Astrocyte (in vitro differentiated cells and primary cell): ENCODE data around the gene MAP6D1. TPM values are rescaled to one million over a fixed set of nuclear protein-coding genes. Genes with fewer than 3 reads are reported as not detected.

Source experiments
- DNase-seq: peaks from one replicate; pipeline ENCODE4 v3.0.0-alpha.2; 2010; ENCODE audit warnings: low read depth
- FAIRE-seq: peaks from 2 replicates; lab custom pipeline; 2011; peaks lifted over from hg19 to GRCh38; lab: Jason Lieb, UNC
- H2AFZ ChIP-seq: 2 replicates; pipeline ENCODE4 v1.6.0; 2012; ENCODE audit warnings: low read depth, low read length, inconsistent platforms
- H3K27ac ChIP-seq: 2 replicates; pipeline ENCODE4 v1.5.1; 2011; ENCODE audit warnings: low read depth, low read length, inconsistent platforms
- H3K27me3 ChIP-seq: 2 replicates; pipeline ENCODE4 v1.6.0; 2011; ENCODE audit warnings: low read length, inconsistent platforms; ENCODE audit not compliant: insufficient read depth
- H3K36me3 ChIP-seq: 2 replicates; pipeline ENCODE4 v1.5.1; 2011; ENCODE audit warnings: low read length, inconsistent platforms; ENCODE audit not compliant: insufficient read depth
- H3K4me1 ChIP-seq: 2 replicates; pipeline ENCODE4 v1.5.1; 2011; ENCODE audit warnings: low read length, inconsistent platforms; ENCODE audit not compliant: insufficient read depth
- H3K4me2 ChIP-seq: 2 replicates; pipeline ENCODE4 v1.6.0; 2012; ENCODE audit warnings: low read length, inconsistent platforms
- H3K4me3 ChIP-seq: 2 replicates; pipeline ENCODE4 v1.5.1; 2011; ENCODE audit warnings: low read depth, mild to moderate bottlenecking, low read length, inconsistent platforms; ENCODE audit not compliant: insufficient read depth
- H3K79me2 ChIP-seq: 2 replicates; pipeline ENCODE4 v1.6.0; 2012; ENCODE audit warnings: mild to moderate bottlenecking, low read length, inconsistent platforms; ENCODE audit not compliant: insufficient read depth
- H3K9ac ChIP-seq: 2 replicates; pipeline ENCODE4 v1.6.0; 2012; ENCODE audit warnings: mild to moderate bottlenecking, low read length, inconsistent platforms
- H3K9me3 ChIP-seq: 2 replicates; pipeline ENCODE4 v1.5.1; 2012; ENCODE audit warnings: low read depth, mild to moderate bottlenecking, low read length, inconsistent platforms; ENCODE audit not compliant: insufficient read depth
- H4K20me1 ChIP-seq: 2 replicates; pipeline ENCODE4 v1.6.0; 2012; ENCODE audit warnings: low read length, inconsistent platforms; ENCODE audit not compliant: insufficient read depth
- H3K27ac Mint-ChIP-seq: one replicate; pipeline ENCODE4 v1.8.0; 2021; ENCODE audit warnings: mild to moderate bottlenecking, mixed read lengths; ENCODE audit not compliant: unreplicated experiment
- H3K27me3 Mint-ChIP-seq: one replicate; pipeline ENCODE4 v1.8.0; 2021; ENCODE audit warnings: low read depth, mixed read lengths; ENCODE audit not compliant: unreplicated experiment
- H3K36me3 Mint-ChIP-seq: one replicate; pipeline ENCODE4 v1.8.0; 2021; ENCODE audit warnings: low read depth, mixed read lengths; ENCODE audit not compliant: unreplicated experiment
- H3K4me1 Mint-ChIP-seq: one replicate; pipeline ENCODE4 v1.8.0; 2021; ENCODE audit warnings: low read depth, mixed read lengths; ENCODE audit not compliant: unreplicated experiment
- H3K4me3 Mint-ChIP-seq: one replicate; pipeline ENCODE4 v1.8.0; 2021; ENCODE audit warnings: mild to moderate bottlenecking, moderate library complexity, mixed read lengths; ENCODE audit not compliant: unreplicated experiment
- H3K9me3 Mint-ChIP-seq: one replicate; pipeline ENCODE4 v1.8.0; 2021; ENCODE audit warnings: mild to moderate bottlenecking, mixed read lengths; ENCODE audit not compliant: unreplicated experiment
- CTCF ChIP-seq: IDR thresholded peaks from 2 replicates; pipeline ENCODE4 v1.5.1; 2011; ENCODE audit warnings: low read depth, mild to moderate bottlenecking, inconsistent platforms, low read length, moderate library complexity; ENCODE audit not compliant: insufficient read depth
- EZH2 ChIP-seq: IDR thresholded peaks from 2 replicates; pipeline ENCODE4 v1.6.1; 2012; ENCODE audit warnings: mild to moderate bottlenecking, low read length, inconsistent platforms; ENCODE audit not compliant: insufficient read depth
- total RNA-seq: library from RNA; stranded (reverse); gene quantifications from 2 replicates; pipeline ENCODE4 v1.2.1, GENCODE V29; 2021

The MAP6D1 gene
- total RNA-seq, 1 donor from 2014 or later, result 4.6 TPM

DNA sequence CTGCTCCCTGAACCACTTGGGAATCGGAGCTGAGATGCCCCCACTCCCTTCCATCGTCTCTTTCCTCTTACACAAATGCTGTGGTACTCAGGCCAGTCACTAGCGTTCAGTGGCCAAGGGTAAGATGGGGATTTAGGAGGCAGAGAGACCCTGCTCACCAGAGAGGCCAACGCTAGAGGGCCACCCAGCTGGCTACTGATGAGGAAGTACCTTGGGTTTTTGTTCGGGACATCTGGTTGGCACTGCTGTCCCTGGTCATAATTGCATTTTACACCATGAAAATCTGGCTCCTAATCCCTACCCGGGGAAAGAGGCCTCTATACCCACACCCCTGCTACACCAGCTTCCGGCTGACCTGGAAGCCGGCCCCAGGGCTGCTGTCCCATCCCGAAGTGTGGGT is 7.7 kb downstream of the MAP6D1 start:
- Histone ChIP-seq H3K27ac (no peak overlapping the region), H3K4me2 (no peak overlapping the region), H3K4me3 (no peak overlapping the region), H3K79me2 (no peaks in the 10 kb centered on the region), H3K36me3 (peaks cover 6% of the 10 kb centered on the region), H2AFZ (no peak overlapping the region), H3K9me3 (no peaks in the 10 kb centered on the region), H3K4me1 (no peaks in the 10 kb centered on the region), H3K27me3 (no peaks in the 10 kb centered on the region), H4K20me1 (peaks cover 5% of the 10 kb centered on the region), H3K9ac (no peak overlapping the region)
- Mint-ChIP-seq H3K27me3 (no peaks in the 10 kb centered on the region), H3K27ac (no peak overlapping the region), H3K4me1 (no peaks in the 10 kb centered on the region), H3K36me3 (peaks cover 19% of the 10 kb centered on the region), H3K9me3 (no peaks in the 10 kb centered on the region), H3K4me3 (no peak overlapping the region)
- DNase-seq (no peak), FAIRE-seq (no peak)
- TF ChIP-seq EZH2, result no peak
- TF ChIP-seq CTCF, result no peak

DNA sequence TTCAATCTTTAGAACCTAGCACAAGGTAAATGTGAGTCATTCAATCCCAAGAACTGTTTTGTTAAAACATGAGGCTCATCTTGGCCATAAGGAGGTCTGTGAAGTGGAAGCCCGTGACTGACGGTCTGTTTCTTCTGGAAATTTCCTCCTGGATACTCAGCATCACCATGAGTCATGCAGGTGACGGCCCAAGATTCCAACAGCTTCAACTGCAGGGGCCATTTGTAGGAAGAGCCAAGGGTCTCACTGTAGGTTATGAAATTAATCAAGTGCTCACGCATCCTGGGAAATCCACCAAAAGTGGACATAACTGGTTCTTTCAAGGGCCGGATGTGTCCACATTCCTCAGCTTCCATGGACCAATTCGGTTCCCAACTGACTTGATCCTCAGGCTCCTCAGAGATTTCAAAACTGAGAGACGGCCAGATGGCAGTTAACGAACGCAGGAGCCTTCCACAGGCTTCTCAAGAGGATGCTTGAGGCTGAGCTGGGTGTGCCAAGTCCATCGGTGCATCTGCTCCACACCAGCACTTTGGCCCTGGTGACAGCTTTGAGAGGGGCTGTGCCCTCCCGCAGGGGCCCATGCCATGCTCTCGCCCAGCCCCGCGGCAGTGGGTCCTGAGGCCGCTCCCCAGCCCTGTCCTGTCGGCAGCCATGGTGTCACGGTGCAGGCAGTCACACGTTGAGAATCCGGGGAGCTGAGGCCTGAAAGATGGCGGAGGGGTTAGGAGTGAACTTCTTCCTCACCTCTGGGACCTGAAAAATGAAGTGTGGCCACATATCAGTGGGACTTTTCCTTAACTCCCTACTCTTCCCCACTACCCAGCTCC is 8.5 kb downstream of the MAP6D1 start:
- H3K4me1 Mint-ChIP-seq, result no peaks in the 10 kb centered on the region
- no peak overlapping the region for H3K4me3 Mint-ChIP-seq
- peaks cover 14% of the 10 kb centered on the region for H3K36me3 Mint-ChIP-seq
- H4K20me1 ChIP-seq, result no peaks in the 10 kb centered on the region
- DNase-seq, result no peak
- TF ChIP-seq CTCF (no peak), EZH2 (no peak)
- H3K4me3 ChIP-seq, result no peak overlapping the region
- H3K4me1 ChIP-seq, result no peaks in the 10 kb centered on the region
- no peak overlapping the region for H2AFZ ChIP-seq
- no peak overlapping the region for H3K9ac ChIP-seq
- H3K27ac Mint-ChIP-seq, result no peak overlapping the region
- no peaks in the 10 kb centered on the region for H3K9me3 Mint-ChIP-seq
- peaks cover 11% of the 10 kb centered on the region for H3K36me3 ChIP-seq
- H3K79me2 ChIP-seq, result no peaks in the 10 kb centered on the region
- no peak for FAIRE-seq
- no peaks in the 10 kb centered on the region for H3K27me3 ChIP-seq
- H3K27ac ChIP-seq, result no peak overlapping the region
- no peak overlapping the region for H3K4me2 ChIP-seq
- H3K27me3 Mint-ChIP-seq, result no peaks in the 10 kb centered on the region
- no peaks in the 10 kb centered on the region for H3K9me3 ChIP-seq

GRCh38 chr3:183815951-183816475 is 9.4 kb downstream of the MAP6D1 start:
- no peaks in the 10 kb centered on the region for H3K9me3 Mint-ChIP-seq
- no peaks in the 10 kb centered on the region for H3K4me1 Mint-ChIP-seq
- peaks cover 21% of the 10 kb centered on the region for H3K36me3 Mint-ChIP-seq
- H3K27ac Mint-ChIP-seq, result no peak overlapping the region
- no peak overlapping the region for H3K27ac ChIP-seq
- H3K79me2 ChIP-seq, result no peaks in the 10 kb centered on the region
- TF ChIP-seq EZH2 (no peak), CTCF (no peak)
- no peaks in the 10 kb centered on the region for H3K27me3 ChIP-seq
- DNase-seq (no peak), FAIRE-seq (no peak)
- no peak overlapping the region for H3K4me2 ChIP-seq
- H2AFZ ChIP-seq, result no peak overlapping the region
- H3K4me3 Mint-ChIP-seq, result no peak overlapping the region
- no peaks in the 10 kb centered on the region for H3K4me1 ChIP-seq
- H3K4me3 ChIP-seq, result no peak overlapping the region
- no peaks in the 10 kb centered on the region for H4K20me1 ChIP-seq
- H3K9me3 ChIP-seq, result no peaks in the 10 kb centered on the region
- H3K36me3 ChIP-seq, result peaks cover 13% of the 10 kb centered on the region
- no peak overlapping the region for H3K9ac ChIP-seq
- no peaks in the 10 kb centered on the region for H3K27me3 Mint-ChIP-seq
